Stomach (tissue), 9 donors: ENCODE data around the gene ZNF576. TPM values are rescaled to one million over a fixed set of nuclear protein-coding genes. Genes with fewer than 3 reads are reported as not detected.

Source experiments
- DNase-seq, 2 donors: peaks; one replicate each; pipeline versions ENCODE4 v3.0.0 to v3.0.0-alpha.2; 2013 to 2019
- H3K27ac ChIP-seq, 5 donors: fragments of 200-600 bp in 4 of 5; sonication (generic) in 4 of 5; one replicate each; pipeline ENCODE4 v1.5.1; 2013 to 2019; ENCODE audit warnings: mild to moderate bottlenecking in 1 of 5, moderate library complexity in 1 of 5
- H3K27me3 ChIP-seq, 3 donors: fragments of 200-600 bp; sonication (generic); one replicate each; pipeline ENCODE4 v1.5.1; 2017 to 2019; ENCODE audit warnings: mixed run types in 1 of 3
- H3K36me3 ChIP-seq, 4 donors: fragments of 200-600 bp; sonication (generic); 1 replicate in 3 of 4; 2 replicates in 1 of 4; pipeline ENCODE4 v1.5.1; 2016 to 2019
- H3K4me1 ChIP-seq, 4 donors: fragments of 200-600 bp; sonication (generic); one replicate each; pipeline ENCODE4 v1.5.1; 2016 to 2019
- H3K4me3 ChIP-seq, 4 donors: fragments of 200-600 bp; sonication (generic) in 3 of 4; one replicate each; pipeline ENCODE4 v1.5.1; 2016 to 2019; ENCODE audit warnings: mild to moderate bottlenecking in 1 of 4
- H3K9me3 ChIP-seq, 4 donors: fragments of 200-600 bp; sonication (generic); one replicate each; pipeline ENCODE4 v1.5.1; 2016 to 2019
- EP300 ChIP-seq: sonication (generic); formaldehyde crosslinking; IDR thresholded peaks from one replicate; pipeline ENCODE4 v1.6.1; 2017; ENCODE audit warnings: antibody characterized with exemption
- POLR2A ChIP-seq, 4 donors: fragments of 450-650 bp; IDR thresholded peaks; one replicate each; pipeline ENCODE4 v1.6.1; 2016; ENCODE audit warnings: antibody characterized with exemption in 4 of 4, control low read depth in 2 of 4, mild to moderate bottlenecking in 1 of 4, moderate library complexity in 1 of 4
- POLR2AphosphoS5 ChIP-seq, 3 donors: sonication (generic); formaldehyde crosslinking; IDR thresholded peaks; one replicate each; pipeline ENCODE4 v1.6.1; 2016; ENCODE audit warnings: antibody characterized with exemption in 3 of 3
- WGBS, 5 donors: extraction: QIAGEN DNeasy Blood & Tissue Kit in 3 of 5; methylation state at CpG; one replicate each; pipeline versions ENCODE4 v1.1.5 to v1.1.7; 2013 to 2018; 5-methylcytosine and 5-hydroxymethylcytosine counted together
- intact Hi-C: fragments of 100-400 bp; cut with DNase I; formaldehyde crosslinking; loops from one replicate; pipeline ENCODE4 v1.15.1; 2023; ENCODE audit warnings: low total_unique reads
- polyA plus RNA-seq, 3 donors: library from polyadenylated mRNA; stranded (reverse); fragments of 200-250 nt; gene quantifications; one replicate each; pipeline ENCODE4 v1.2.3, GENCODE V29; 2013
- total RNA-seq, 5 donors: library from RNA; depleted of rRNA; stranded (reverse); fragments of >200 nt; gene quantifications; one replicate each; pipeline versions ENCODE4 v1.1.0 to v1.2.3, GENCODE V29; 2014 to 2016
- TF ChIP-seq, protein P1 (sequence below), 7 experiments: fragments of 450-650 bp in 4 of 7; fragments of 200-600 bp in 3 of 7; sonication (generic) in 3 of 7; IDR thresholded peaks; one replicate each; pipeline ENCODE4 v1.5.1; 2016 to 2019; ENCODE audit warnings: antibody characterized with exemption in 7 of 7, control low read depth in 2 of 7, mild to moderate bottlenecking in 1 of 7
- donor health status: healthy with polysubstance abuse.
- donor health status: Bipolar disorder and iron deficiency.
- donor health status: healthy.

Gene ZNF576
- total and polyA plus RNA-seq, 8 donors = 4.2 to 21.6 (median 15.6) TPM; not detected in 1

DNA sequence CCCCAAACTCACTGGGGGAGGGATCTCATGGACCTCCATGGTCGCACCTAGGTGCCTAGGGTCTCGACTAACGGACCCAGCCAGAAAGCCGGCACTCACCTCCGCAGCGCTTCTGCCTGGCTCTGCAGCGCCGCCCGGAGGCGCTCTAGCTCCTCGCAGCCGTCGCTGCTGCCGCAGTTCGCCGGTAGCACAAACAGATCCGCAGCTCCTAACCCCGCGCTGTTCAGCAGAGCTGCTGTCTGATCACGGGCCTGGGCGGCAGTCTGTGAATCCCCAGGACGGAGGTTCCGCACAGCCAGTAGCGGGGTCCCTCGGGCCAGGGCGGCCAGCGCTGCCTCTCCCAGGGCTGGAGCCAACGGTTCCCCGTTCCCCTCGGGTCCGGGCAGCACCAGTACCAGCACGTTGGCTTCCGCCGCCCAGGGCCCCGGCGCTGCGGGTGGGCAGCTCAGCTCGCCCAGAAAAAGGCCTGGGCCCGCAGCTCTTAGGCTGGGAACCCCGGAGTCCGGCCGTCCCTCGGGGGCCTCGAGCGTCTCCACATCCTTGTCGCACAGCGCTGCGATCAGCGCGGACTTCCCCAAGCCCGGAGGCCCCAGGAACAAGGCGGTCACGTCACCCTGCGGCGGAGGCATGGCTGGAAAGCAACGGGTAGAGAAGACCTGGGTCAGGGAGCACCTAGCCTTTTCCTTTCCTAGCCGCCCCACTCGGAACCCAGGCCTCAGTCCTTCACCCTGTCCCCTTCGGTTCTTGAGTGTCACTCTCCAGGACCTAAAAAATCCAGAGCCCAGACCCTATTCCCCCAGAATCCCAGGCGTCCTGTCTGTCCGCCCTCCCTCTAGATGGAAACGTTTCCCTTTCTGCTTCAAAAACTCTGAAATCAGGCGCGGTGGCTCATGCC, 1.4 kb upstream of the ZNF576 start:
- no peak for TF ChIP-seq EP300
- TF ChIP-seq POLR2AphosphoS5 (IDR thresholded peaks at IDR 0.05) = peak in 1 of 3 donors; percentile 11
- TF ChIP-seq, protein P1, sequence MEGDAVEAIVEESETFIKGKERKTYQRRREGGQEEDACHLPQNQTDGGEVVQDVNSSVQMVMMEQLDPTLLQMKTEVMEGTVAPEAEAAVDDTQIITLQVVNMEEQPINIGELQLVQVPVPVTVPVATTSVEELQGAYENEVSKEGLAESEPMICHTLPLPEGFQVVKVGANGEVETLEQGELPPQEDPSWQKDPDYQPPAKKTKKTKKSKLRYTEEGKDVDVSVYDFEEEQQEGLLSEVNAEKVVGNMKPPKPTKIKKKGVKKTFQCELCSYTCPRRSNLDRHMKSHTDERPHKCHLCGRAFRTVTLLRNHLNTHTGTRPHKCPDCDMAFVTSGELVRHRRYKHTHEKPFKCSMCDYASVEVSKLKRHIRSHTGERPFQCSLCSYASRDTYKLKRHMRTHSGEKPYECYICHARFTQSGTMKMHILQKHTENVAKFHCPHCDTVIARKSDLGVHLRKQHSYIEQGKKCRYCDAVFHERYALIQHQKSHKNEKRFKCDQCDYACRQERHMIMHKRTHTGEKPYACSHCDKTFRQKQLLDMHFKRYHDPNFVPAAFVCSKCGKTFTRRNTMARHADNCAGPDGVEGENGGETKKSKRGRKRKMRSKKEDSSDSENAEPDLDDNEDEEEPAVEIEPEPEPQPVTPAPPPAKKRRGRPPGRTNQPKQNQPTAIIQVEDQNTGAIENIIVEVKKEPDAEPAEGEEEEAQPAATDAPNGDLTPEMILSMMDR (IDR thresholded peaks at IDR 0.05) = peak in 5 of 7 experiments; percentile 46 to 55 (median 51)
- intact Hi-C loops = no loop called here
- H3K27me3 ChIP-seq = no peaks in the 10 kb centered on the region
- peaks cover 34 to 66% (median 53%) of the 10 kb centered on the region in 4 donors for H3K4me1 ChIP-seq
- H3K9me3 ChIP-seq = no peaks in the 10 kb centered on the region
- 1 to 3% (median 2%) methylated on average over 21 to 64 of the region's 64 CpGs for WGBS, 5 donors
- peak; percentile 56 to 91 for DNase-seq
- peak overlapping the region; percentile 74 to 96 (median 96) for H3K27ac ChIP-seq
- H3K4me3 ChIP-seq = peak overlapping the region; percentile 62 to 74 (median 67)
- peaks cover 33 to 61% (median 56%) of the 10 kb centered on the region in 4 donors for H3K36me3 ChIP-seq

DNA sequence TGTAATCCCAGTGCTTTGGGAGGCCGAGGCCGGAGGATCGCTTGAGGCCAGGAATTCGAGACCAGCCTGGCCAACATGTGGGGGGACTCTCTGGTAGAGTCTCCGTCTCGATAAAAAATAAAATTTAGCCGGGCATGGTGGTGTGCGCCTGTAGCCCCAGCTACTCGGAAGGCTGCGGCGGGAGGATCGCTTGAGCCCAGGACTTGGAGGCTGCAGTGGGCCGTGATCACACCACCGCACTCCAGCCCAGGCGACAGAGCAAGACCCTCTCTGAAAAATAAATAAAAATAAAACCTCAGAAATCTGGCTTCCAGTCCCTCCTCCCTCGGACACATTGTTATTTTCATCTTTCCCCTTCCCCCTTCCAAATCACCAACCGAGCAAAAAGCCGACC, 793 bp upstream of the ZNF576 start:
- peak overlapping the region; percentile 62 to 74 (median 67) for H3K4me3 ChIP-seq
- DNase-seq = no peak
- H3K4me1 ChIP-seq = peaks cover 34 to 68% (median 54%) of the 10 kb centered on the region in 4 donors
- TF ChIP-seq, protein P1 (IDR thresholded peaks at IDR 0.05) = no peak
- H3K36me3 ChIP-seq = peaks cover 33 to 61% (median 57%) of the 10 kb centered on the region in 4 donors
- intact Hi-C loops = no loop called here
- 1 to 2% (median 1%) methylated on average over 18 of the region's 18 CpGs for WGBS, 5 donors
- peak overlapping the region; percentile 74 to 96 (median 96) for H3K27ac ChIP-seq
- H3K27me3 ChIP-seq = no peaks in the 10 kb centered on the region
- no peaks in the 10 kb centered on the region for H3K9me3 ChIP-seq

DNA sequence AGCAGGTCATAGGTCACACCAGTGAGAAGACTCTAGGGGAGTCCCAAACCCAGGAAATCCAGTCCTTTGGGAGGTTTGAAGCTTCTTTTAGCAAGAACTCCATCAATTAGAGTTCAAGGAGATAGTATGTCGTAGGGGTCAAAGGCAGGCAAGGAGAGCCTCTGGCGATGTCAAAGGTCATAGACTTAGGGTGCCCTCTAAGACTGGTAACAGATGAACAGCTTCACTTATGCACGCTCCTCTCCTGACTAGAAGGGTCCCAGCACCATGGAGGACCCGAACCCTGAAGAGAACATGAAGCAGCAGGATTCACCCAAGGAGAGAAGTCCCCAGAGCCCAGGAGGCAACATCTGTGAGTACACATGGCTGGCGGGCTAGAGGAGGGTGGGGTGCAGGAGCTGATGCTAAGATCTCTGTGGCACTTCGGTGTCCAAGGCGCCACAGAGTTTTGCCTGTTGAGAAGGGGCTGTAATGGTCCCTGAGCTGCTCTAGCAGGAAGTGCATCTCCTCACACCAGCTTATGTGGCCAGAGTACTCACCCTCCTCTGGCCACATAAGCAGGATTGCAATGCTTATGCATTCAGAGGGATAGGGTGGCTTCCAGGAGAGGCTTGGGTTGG, 557 bp downstream of the ZNF576 start:
- H3K9me3 ChIP-seq = no peaks in the 10 kb centered on the region
- no peaks in the 10 kb centered on the region for H3K27me3 ChIP-seq
- WGBS, 5 donors = 15 to 30% (median 19%) methylated on average over 7 of the region's 7 CpGs
- DNase-seq = peak in 1 of 2 donors; percentile 30
- peak overlapping the region; percentile 62 to 74 (median 67) for H3K4me3 ChIP-seq
- peaks cover 34 to 63% (median 54%) of the 10 kb centered on the region in 4 donors for H3K4me1 ChIP-seq
- intact Hi-C loops = no loop called here
- TF ChIP-seq POLR2AphosphoS5 (IDR thresholded peaks at IDR 0.05) (no peak), POLR2A (IDR thresholded peaks at IDR 0.05) (no peak), EP300 (no peak)
- TF ChIP-seq, protein P1 (IDR thresholded peaks at IDR 0.05) = no peak
- H3K36me3 ChIP-seq = peaks cover 33 to 61% (median 57%) of the 10 kb centered on the region in 4 donors
- peak overlapping the region; percentile 90 to 96 (median 96) for H3K27ac ChIP-seq

DNA sequence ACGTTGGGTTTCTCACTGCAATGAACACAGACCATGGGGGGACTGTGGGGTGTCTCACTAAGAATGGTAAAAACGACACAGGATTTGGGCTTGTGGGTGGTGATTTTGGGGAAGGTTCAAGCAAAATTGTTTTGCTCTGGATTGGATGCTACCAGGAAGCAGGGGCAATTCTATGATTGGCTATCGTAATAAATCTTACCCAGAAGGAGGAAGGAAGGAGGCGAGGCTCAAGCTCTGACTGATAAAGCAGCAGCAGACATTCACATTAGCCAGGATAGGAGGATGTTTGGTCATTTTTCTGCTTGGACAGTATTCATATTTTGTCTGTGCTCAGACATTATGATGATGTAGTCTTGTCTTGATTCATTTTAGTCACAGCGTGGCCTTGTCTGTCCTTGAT, 1.5 kb downstream of the ZNF576 start:
- Histone ChIP-seq H3K9me3 (no peaks in the 10 kb centered on the region), H3K36me3 (peaks cover 25 to 61% (median 57%) of the 10 kb centered on the region in 4 donors), H3K27me3 (no peaks in the 10 kb centered on the region), H3K4me3 (peak overlapping the region in 2 of 4 donors; percentile 69 to 74), H3K4me1 (peaks cover 34 to 56% (median 50%) of the 10 kb centered on the region in 4 donors), H3K27ac (peak overlapping the region in 2 of 5 donors; percentile 96)
- 34 to 49% (median 43%) methylated on average over 5 of the region's 5 CpGs for WGBS, 5 donors
- DNase-seq = no peak
- TF ChIP-seq, protein P1 (IDR thresholded peaks at IDR 0.05) = no peak
- no peak for TF ChIP-seq EP300
- no peak for TF ChIP-seq POLR2AphosphoS5 (IDR thresholded peaks at IDR 0.05)
- no peak for TF ChIP-seq POLR2A (IDR thresholded peaks at IDR 0.05)
- intact Hi-C loops = no loop called here
